Esophagus muscularis mucosa (tissue), 4 donors: Measurements from ENCODE around the gene MYO1D. TPM values are rescaled to one million over a fixed set of nuclear protein-coding genes. Genes with fewer than 3 reads are reported as not detected.

Source experiments
- DNase-seq: peaks from one replicate; pipeline ENCODE4 v3.0.0-alpha.2; 2017; ENCODE audit errors: extremely low spot score
- H3K27ac ChIP-seq, 4 donors: fragments of 200-600 bp; sonication (generic); replicated peaks in 1 of 4; 1 replicate in 3 of 4; 2 replicates in 1 of 4; pipeline ENCODE4 v1.5.1; 2016 to 2019; ENCODE audit warnings: mild to moderate bottlenecking in 1 of 4
- H3K27me3 ChIP-seq, 4 donors: fragments of 200-600 bp; sonication (generic); one replicate each; pipeline versions ENCODE4 v1.5.1 to v1.6.0; 2016 to 2019
- H3K36me3 ChIP-seq, 4 donors: fragments of 200-600 bp; sonication (generic); one replicate each; pipeline ENCODE4 v1.5.1; 2016 to 2019
- H3K4me1 ChIP-seq, 4 donors: fragments of 200-600 bp; sonication (generic); one replicate each; pipeline ENCODE4 v1.5.1; 2016 to 2019
- H3K4me3 ChIP-seq, 4 donors: fragments of 200-600 bp; sonication (generic); 1 replicate in 2 of 4; 2 replicates in 2 of 4; pipeline ENCODE4 v1.5.1; 2016 to 2019; ENCODE audit warnings: mild to moderate bottlenecking in 4 of 4, moderate library complexity in 1 of 4
- H3K9me3 ChIP-seq, 4 donors: fragments of 200-600 bp; sonication (generic); 1 replicate in 3 of 4; 2 replicates in 1 of 4; pipeline ENCODE4 v1.5.1; 2016 to 2019
- CTCF ChIP-seq, 3 experiments: fragments of 200-600 bp in 2 of 3; fragments of 450-650 bp in 1 of 3; sonication (generic) in 2 of 3; IDR thresholded peaks; one replicate each; pipeline ENCODE4 v1.5.1; 2017 to 2019; ENCODE audit warnings: antibody characterized with exemption in 3 of 3, mild to moderate bottlenecking in 2 of 3, moderate library complexity in 1 of 3
- EP300 ChIP-seq: sonication (generic); formaldehyde crosslinking; IDR thresholded peaks from one replicate; pipeline ENCODE4 v1.6.1; 2017; ENCODE audit warnings: antibody characterized with exemption
- POLR2A ChIP-seq: fragments of 450-650 bp; IDR thresholded peaks from one replicate; pipeline ENCODE4 v1.6.1; 2017; ENCODE audit warnings: antibody characterized with exemption, moderate library complexity, mild to moderate bottlenecking, low read depth
- POLR2AphosphoS5 ChIP-seq, 2 donors: sonication (generic); formaldehyde crosslinking; IDR thresholded peaks; one replicate each; pipeline ENCODE4 v1.6.1; 2017; ENCODE audit warnings: antibody characterized with exemption in 2 of 2
- WGBS: methylation state at CpG from one replicate; pipeline ENCODE4 v1.1.5; 2018; 5-methylcytosine and 5-hydroxymethylcytosine counted together
- intact Hi-C: fragments of 100-400 bp; cut with DNase I; formaldehyde crosslinking; loops from one replicate; pipeline ENCODE4 v1.15.1; 2023
- total RNA-seq, 4 donors: library from RNA; depleted of rRNA; stranded (reverse); fragments of >200 nt; gene quantifications; one replicate each; pipeline versions ENCODE4 v1.1.0 to v1.2.1, GENCODE V29; 2016

Gene MYO1D
- total RNA-seq, 4 donors from 2014 or later: 27.3 to 30.3 (median 29.0) TPM

- Histone ChIP-seq H3K36me3 (no peaks in the 10 kb centered on the region), H3K4me3 (no peak overlapping the region), H3K9me3 (no peaks in the 10 kb centered on the region), H3K27ac (no peak overlapping the region), H3K4me1 (no peaks in the 10 kb centered on the region), H3K27me3 (no peaks in the 10 kb centered on the region)
- intact Hi-C loops: no loop called here
- 76% methylated on average over 8 of the region's 8 CpGs for WGBS
- no peak for DNase-seq
- no peak for TF ChIP-seq EP300
- TF ChIP-seq POLR2AphosphoS5 (IDR thresholded peaks at IDR 0.05): no peak
- TF ChIP-seq CTCF (IDR thresholded peaks at IDR 0.05): no peak
- no peak for TF ChIP-seq POLR2A
Observed at GRCh38 chr17:32551186-32551955, 325.6 kb downstream of the MYO1D start.

GRCh38 chr17:32549559-32549958 is 327.4 kb downstream of the MYO1D start:
- Histone ChIP-seq H3K4me1 (no peaks in the 10 kb centered on the region), H3K9me3 (no peaks in the 10 kb centered on the region), H3K4me3 (no peak overlapping the region), H3K27me3 (no peaks in the 10 kb centered on the region), H3K36me3 (no peaks in the 10 kb centered on the region), H3K27ac (no peak overlapping the region)
- WGBS: 85% methylated on average over 3 of the region's 3 CpGs
- no peak for DNase-seq
- no peak for TF ChIP-seq POLR2A
- TF ChIP-seq POLR2AphosphoS5 (IDR thresholded peaks at IDR 0.05): no peak
- no peak for TF ChIP-seq EP300
- no peak for TF ChIP-seq CTCF (IDR thresholded peaks at IDR 0.05)
- intact Hi-C loops: no loop called here

- Histone ChIP-seq H3K27ac (no peak overlapping the region), H3K27me3 (no peaks in the 10 kb centered on the region), H3K4me3 (no peak overlapping the region), H3K9me3 (no peaks in the 10 kb centered on the region), H3K4me1 (no peaks in the 10 kb centered on the region), H3K36me3 (no peaks in the 10 kb centered on the region)
- intact Hi-C loops: no loop called here
- WGBS: 18% methylated on average over 6 of the region's 8 CpGs
- TF ChIP-seq EP300: no peak
- no peak for TF ChIP-seq CTCF (IDR thresholded peaks at IDR 0.05)
- no peak for TF ChIP-seq POLR2AphosphoS5 (IDR thresholded peaks at IDR 0.05)
- no peak for DNase-seq
Observed at GRCh38 chr17:32546031-32546444, 330.9 kb downstream of the MYO1D start.

- Histone ChIP-seq H3K27me3 (no peaks in the 10 kb centered on the region), H3K27ac (no peak overlapping the region), H3K4me1 (peaks cover 0 to 3% (median under 1%) of the 10 kb centered on the region in 4 donors), H3K4me3 (no peak overlapping the region), H3K9me3 (no peaks in the 10 kb centered on the region), H3K36me3 (no peaks in the 10 kb centered on the region)
- no peak for DNase-seq
- intact Hi-C loops: no loop called here
- WGBS: 90% methylated on average over 7 of the region's 7 CpGs
- TF ChIP-seq POLR2AphosphoS5 (IDR thresholded peaks at IDR 0.05) (no peak), EP300 (no peak), CTCF (IDR thresholded peaks at IDR 0.05) (no peak), POLR2A (no peak)
Observed at GRCh38 chr17:32542186-32542585, 334.7 kb downstream of the MYO1D start.

- TF ChIP-seq EP300: no peak
- no peak for TF ChIP-seq CTCF (IDR thresholded peaks at IDR 0.05)
- TF ChIP-seq POLR2AphosphoS5 (IDR thresholded peaks at IDR 0.05): no peak
- no peak for TF ChIP-seq POLR2A
- WGBS: 78% methylated on average over 5 of the region's 5 CpGs
- no peak overlapping the region for H3K27ac ChIP-seq
Observed at GRCh38 chr17:32541640-32542039, 335.3 kb downstream of the MYO1D start.

More at GRCh38 chr17:32541640-32542039, 335.3 kb downstream of the MYO1D start:
- Histone ChIP-seq H3K36me3 (no peaks in the 10 kb centered on the region), H3K4me3 (no peak overlapping the region), H3K27me3 (no peaks in the 10 kb centered on the region), H3K4me1 (peaks cover 0 to 8% (median 4%) of the 10 kb centered on the region in 4 donors), H3K9me3 (no peaks in the 10 kb centered on the region)
- DNase-seq: no peak
- intact Hi-C loops: no loop called here
